ENCODE data around the gene SASH1. TPM values are rescaled to one million over a fixed set of nuclear protein-coding genes. Genes with fewer than 3 reads are reported as not detected.
"Not testable (repeated sequence)": the region's sequence is repeated elsewhere in the genome, so short reads cannot be mapped to it uniquely, and the experiment has no call there.

SASH1 gene
- total RNA-seq, 1 donor from 2014 or later = 20.5 TPM

GRCh38 chr6:148557796-148558321 lies 215.2 kb downstream of the SASH1 start:
- DNase-seq (ENCODE audit: low spot score) = peak; percentile 50
- intact Hi-C loops (cut with DNase I) = loop anchor here (5.0 kb wide), 1 partner anchor 389 kb away; no protein-coding TSS in a partner anchor

GRCh38 chr6:148559848-148560433 lies 217.3 kb downstream of the SASH1 start:
- intact Hi-C loops (cut with DNase I) = loop anchor here (5.0 kb wide), 1 partner anchor 387 kb away; no protein-coding TSS in a partner anchor

GRCh38 chr6:148561629-148562028 lies 219.0 kb downstream of the SASH1 start:
- DNase-seq (ENCODE audit: low spot score) = peak; percentile 62
- intact Hi-C loops (cut with DNase I) = no loop called here

More at GRCh38 chr6:148559848-148560433, 217.3 kb downstream of the SASH1 start:
- peak; percentile 89 for DNase-seq (ENCODE audit: low spot score)

GRCh38 chr6:148563066-148563465 lies 220.4 kb downstream of the SASH1 start:
- peak; percentile 72 for DNase-seq (ENCODE audit: low spot score)
- intact Hi-C loops (cut with DNase I) = no loop called here

GRCh38 chr6:148564494-148565035 lies 221.9 kb downstream of the SASH1 start:
- intact Hi-C loops (cut with DNase I) = no loop called here
- no peak for DNase-seq (ENCODE audit: low spot score)

- DNase-seq (ENCODE audit: low spot score) = no peak
- intact Hi-C loops (cut with DNase I) = no loop called here
Observed at GRCh38 chr6:148565321-148565926, 222.8 kb downstream of the SASH1 start.

- no peak for DNase-seq (ENCODE audit: low spot score)
- intact Hi-C loops (cut with DNase I) = no loop called here
Observed at GRCh38 chr6:148565930-148566663, 223.5 kb downstream of the SASH1 start.

- DNase-seq (ENCODE audit: low spot score) = no peak
- intact Hi-C loops (cut with DNase I) = no loop called here
Observed at GRCh38 chr6:148566664-148567350, 224.2 kb downstream of the SASH1 start.

GRCh38 chr6:148570456-148570855 lies 227.8 kb downstream of the SASH1 start:
- no peak for DNase-seq (ENCODE audit: low spot score)
- intact Hi-C loops (cut with DNase I) = loop anchor here (10.0 kb wide), 2 partner anchors 144 to 174 kb away; partner anchors contain the start of gene UST

- DNase-seq (ENCODE audit: low spot score) = no peak
- intact Hi-C loops (cut with DNase I) = loop anchor here (10.0 kb wide), 2 partner anchors 142 to 172 kb away; partner anchors contain the start of gene UST
Observed at GRCh38 chr6:148572676-148573335, 230.2 kb downstream of the SASH1 start.

- intact Hi-C loops (cut with DNase I) = loop anchor here (10.0 kb wide), 2 partner anchors 141 to 171 kb away; partner anchors contain the start of gene UST
- DNase-seq (ENCODE audit: low spot score) = no peak
Observed at GRCh38 chr6:148573922-148574321, 231.3 kb downstream of the SASH1 start.

- no peak for DNase-seq (ENCODE audit: low spot score)
- intact Hi-C loops (cut with DNase I) = loop anchor here (5.0 to 10.0 kb wide), 3 partner anchors 137 to 369 kb away; partner anchors contain the start of gene UST
Observed at GRCh38 chr6:148577687-148578488, 235.2 kb downstream of the SASH1 start.

GRCh38 chr6:148578489-148578814 lies 235.8 kb downstream of the SASH1 start:
- DNase-seq (ENCODE audit: low spot score) = no peak
- intact Hi-C loops (cut with DNase I) = loop anchor here (5.0 to 10.0 kb wide), 3 partner anchors 136 to 369 kb away; partner anchors contain the start of gene UST

- DNase-seq (ENCODE audit: low spot score) = no peak
- intact Hi-C loops (cut with DNase I) = loop anchor here (5.0 to 10.0 kb wide), 3 partner anchors 136 to 368 kb away; partner anchors contain the start of gene UST
Observed at GRCh38 chr6:148578837-148579565, 236.4 kb downstream of the SASH1 start.

GRCh38 chr6:148580442-148580841 lies 237.8 kb downstream of the SASH1 start:
- intact Hi-C loops (cut with DNase I) = no loop called here
- no peak for DNase-seq (ENCODE audit: low spot score)

- intact Hi-C loops (cut with DNase I) = no loop called here
- DNase-seq (ENCODE audit: low spot score) = no peak
Observed at GRCh38 chr6:148583631-148584030, 241.0 kb downstream of the SASH1 start.

GRCh38 chr6:148585641-148586040 lies 243.0 kb downstream of the SASH1 start:
- intact Hi-C loops (cut with DNase I); DNase-seq (ENCODE audit: low spot score): not testable (repeated sequence)
